GM12891 (cell line): Measurements from ENCODE around the gene GPD1L.

Experiments
- DNase-seq: peaks from one replicate; pipeline ENCODE4 v3.0.0; 2011; ENCODE audit warnings: low spot score; ENCODE audit not compliant: insufficient read length
- FAIRE-seq: peaks from 2 replicates; lab custom pipeline; 2011; peaks lifted over from hg19 to GRCh38; lab: Jason Lieb, UNC
- PAX5 ChIP-seq: IDR thresholded peaks from 2 replicates; pipeline ENCODE4 v1.6.1; 2011; ENCODE audit warnings: low read length, moderate library complexity, mild to moderate bottlenecking; ENCODE audit not compliant: insufficient read depth, severe bottlenecking
- POLR2A ChIP-seq: IDR thresholded peaks from 2 replicates; pipeline ENCODE4 v1.6.1; 2011; ENCODE audit warnings: low read depth, low read length, control low read depth
- POLR2AphosphoS5 ChIP-seq: IDR thresholded peaks from 2 replicates; pipeline ENCODE4 v1.6.1; 2011; ENCODE audit warnings: low read depth, low read length, control low read depth
- POU2F2 ChIP-seq: IDR thresholded peaks from 2 replicates; pipeline ENCODE4 v1.6.1; 2011; ENCODE audit warnings: low read depth, mild to moderate bottlenecking, control low read depth, low read length, moderate library complexity
- SPI1 ChIP-seq: IDR thresholded peaks from 2 replicates; pipeline ENCODE4 v1.6.1; 2011; ENCODE audit warnings: low read depth, low read length, control low read depth
- TAF1 ChIP-seq: IDR thresholded peaks from 2 replicates; pipeline ENCODE4 v1.6.1; 2011; ENCODE audit warnings: low read depth, low read length, control low read depth

The GPD1L gene

DNA sequence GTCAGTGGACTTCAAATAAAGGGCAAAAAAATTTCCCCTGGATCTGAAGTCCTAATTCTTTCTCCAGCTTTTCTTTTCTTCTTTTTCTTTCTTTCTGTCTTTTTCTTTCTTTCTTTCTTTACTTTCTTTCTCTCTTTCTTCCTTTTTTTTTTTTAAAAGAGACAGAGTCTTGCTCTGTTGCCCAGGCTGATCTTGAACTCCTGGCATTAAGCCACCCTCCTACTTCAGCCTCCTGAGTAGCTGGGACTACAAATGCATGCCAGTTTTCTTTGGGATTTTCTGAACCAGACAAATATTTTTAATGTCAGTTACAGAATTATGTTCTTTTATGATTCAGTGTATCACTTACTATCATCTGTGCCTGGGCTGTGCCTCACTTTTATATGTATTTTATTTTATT is 86.7 kb downstream of the GPD1L start:
- no peak for FAIRE-seq
- TF ChIP-seq POU2F2, result no peak
- no peak for DNase-seq

DNA sequence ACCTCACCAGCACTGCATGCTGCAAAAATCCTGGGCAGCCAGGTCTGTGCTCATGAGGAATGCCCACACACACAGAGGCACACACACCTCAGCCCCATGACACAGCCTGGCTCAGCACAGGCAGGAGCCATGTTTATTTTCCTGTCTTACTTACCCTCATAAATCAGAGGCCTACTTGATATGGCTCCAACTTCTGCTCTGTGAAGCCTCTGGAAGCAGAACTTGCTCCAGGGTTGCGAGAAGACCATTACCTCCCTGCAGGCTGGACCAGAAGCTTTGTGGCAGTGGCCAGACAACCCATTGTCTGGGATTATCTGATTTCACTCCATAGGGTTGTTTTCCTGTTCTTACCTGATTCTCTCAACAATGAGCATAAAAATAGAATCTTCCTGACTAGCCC is 88.2 kb downstream of the GPD1L start:
- DNase-seq (no peak), FAIRE-seq (no peak)
- TF ChIP-seq TAF1, result no peak
- TF ChIP-seq POU2F2, result no peak
- no peak for TF ChIP-seq POLR2A
- TF ChIP-seq POLR2AphosphoS5, result no peak
- TF ChIP-seq SPI1, result no peak
- TF ChIP-seq PAX5, result no peak

- FAIRE-seq (no peak), DNase-seq (no peak)
- TF ChIP-seq POU2F2 (no peak), POLR2A (no peak), PAX5 (no peak), TAF1 (no peak), POLR2AphosphoS5 (no peak), SPI1 (no peak)
These were observed 89.6 kb downstream of the GPD1L start for GRCh38 chr3:32195995-32196540.

GRCh38 chr3:32197991-32198390 is 91.6 kb downstream of the GPD1L start:
- no peak for FAIRE-seq
- no peak for TF ChIP-seq SPI1
- TF ChIP-seq POU2F2, result no peak
- TF ChIP-seq TAF1, result no peak
- no peak for TF ChIP-seq POLR2AphosphoS5
- no peak for TF ChIP-seq PAX5
- no peak for TF ChIP-seq POLR2A
- no peak for DNase-seq

- DNase-seq (no peak), FAIRE-seq (no peak)
- TF ChIP-seq POLR2A (no peak), SPI1 (peak; percentile 48; the same call in 1 of the 2 replicates)
These were observed 92.3 kb downstream of the GPD1L start for GRCh38 chr3:32198714-32199113.

- DNase-seq (no peak), FAIRE-seq (no peak)
- TF ChIP-seq POLR2AphosphoS5 (no peak), SPI1 (no peak), POU2F2 (no peak), TAF1 (no peak), POLR2A (no peak), PAX5 (no peak)
These were observed 94.1 kb downstream of the GPD1L start for GRCh38 chr3:32200490-32200889.

DNA sequence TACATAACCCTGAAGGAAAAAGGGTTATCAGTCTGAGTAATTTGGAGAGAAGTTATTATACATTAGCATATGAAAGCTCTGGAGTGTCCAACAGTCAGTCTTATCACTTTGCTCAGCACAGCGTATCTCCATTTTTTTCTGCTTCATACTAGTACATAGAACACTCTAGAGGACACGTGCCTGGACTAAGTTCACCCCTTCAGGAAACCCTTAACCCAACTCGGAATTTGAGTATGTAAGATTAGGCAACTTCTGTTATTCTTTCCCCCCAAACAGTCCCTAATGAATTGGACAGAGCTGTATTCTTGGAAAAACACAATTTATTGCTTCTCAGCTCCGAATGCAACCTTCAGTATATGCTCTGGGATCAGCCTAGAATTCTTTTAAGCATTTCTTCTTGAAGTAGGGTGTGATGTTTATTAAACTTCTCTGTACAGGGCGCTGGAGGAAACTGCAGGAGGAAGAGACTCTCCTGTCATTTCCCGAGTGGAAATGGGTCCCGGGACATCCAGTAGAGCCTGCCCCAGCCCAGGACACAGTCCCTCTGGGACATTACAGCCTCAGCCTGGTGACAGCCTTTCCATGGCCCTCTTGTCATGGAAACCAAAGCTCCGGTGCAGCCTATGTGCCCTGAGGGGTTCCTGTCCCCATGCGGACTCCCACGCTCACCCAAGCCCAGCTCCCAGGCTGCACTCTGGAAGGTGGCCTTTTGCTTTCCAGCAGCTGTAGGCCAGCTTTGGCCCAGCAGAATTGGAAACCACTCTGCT is 94.8 kb downstream of the GPD1L start:
- no peak for FAIRE-seq
- no peak for DNase-seq
- TF ChIP-seq TAF1, result no peak
- no peak for TF ChIP-seq POU2F2

- DNase-seq (no peak), FAIRE-seq (no peak)
- TF ChIP-seq POLR2A (no peak), POU2F2 (no peak), PAX5 (no peak), SPI1 (no peak), POLR2AphosphoS5 (no peak), TAF1 (no peak)
These were observed 96.1 kb downstream of the GPD1L start for GRCh38 chr3:32202496-32202895.

GRCh38 chr3:32203854-32204253 is 97.4 kb downstream of the GPD1L start:
- no peak for FAIRE-seq
- no peak for DNase-seq
- no peak for TF ChIP-seq POLR2A
- no peak for TF ChIP-seq PAX5
- TF ChIP-seq SPI1, result no peak
- no peak for TF ChIP-seq POU2F2
- no peak for TF ChIP-seq POLR2AphosphoS5
- no peak for TF ChIP-seq TAF1

DNA sequence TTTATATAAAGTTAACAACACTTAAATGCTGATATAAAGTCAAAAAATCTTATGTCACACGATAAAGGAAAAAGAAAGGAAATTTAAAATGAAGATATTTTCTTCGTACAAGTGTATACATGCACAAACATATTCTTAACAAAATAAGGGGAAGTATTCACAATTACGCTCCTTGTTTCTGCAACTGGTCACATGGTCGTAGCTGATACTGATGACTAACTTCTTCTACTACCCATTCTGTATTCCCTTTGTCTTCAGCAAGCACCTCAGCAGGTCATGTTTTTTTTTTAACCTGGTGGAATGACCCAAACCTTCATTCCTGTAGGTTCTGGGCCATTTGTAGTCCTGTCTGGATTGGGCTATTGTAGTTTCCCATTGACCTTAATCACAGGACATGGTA is 102.0 kb downstream of the GPD1L start:
- DNase-seq (no peak), FAIRE-seq (no peak)

More for the DNA sequence above, 102.0 kb downstream of the GPD1L start:
- TF ChIP-seq SPI1 (no peak), PAX5 (no peak), POU2F2 (no peak), POLR2A (no peak), POLR2AphosphoS5 (no peak)
